Pons (tissue), 1 donor: ENCODE measurements around the gene PLEKHM1.
"Not testable (repeated sequence)": the region's sequence is repeated elsewhere in the genome, so short reads cannot be mapped to it uniquely, and the experiment has no call there.

Experiments used
- DNase-seq: peaks from one replicate; pipeline ENCODE4 v3.0.0-alpha.2; 2016; ENCODE audit warnings: low spot score

Gene PLEKHM1

DNA sequence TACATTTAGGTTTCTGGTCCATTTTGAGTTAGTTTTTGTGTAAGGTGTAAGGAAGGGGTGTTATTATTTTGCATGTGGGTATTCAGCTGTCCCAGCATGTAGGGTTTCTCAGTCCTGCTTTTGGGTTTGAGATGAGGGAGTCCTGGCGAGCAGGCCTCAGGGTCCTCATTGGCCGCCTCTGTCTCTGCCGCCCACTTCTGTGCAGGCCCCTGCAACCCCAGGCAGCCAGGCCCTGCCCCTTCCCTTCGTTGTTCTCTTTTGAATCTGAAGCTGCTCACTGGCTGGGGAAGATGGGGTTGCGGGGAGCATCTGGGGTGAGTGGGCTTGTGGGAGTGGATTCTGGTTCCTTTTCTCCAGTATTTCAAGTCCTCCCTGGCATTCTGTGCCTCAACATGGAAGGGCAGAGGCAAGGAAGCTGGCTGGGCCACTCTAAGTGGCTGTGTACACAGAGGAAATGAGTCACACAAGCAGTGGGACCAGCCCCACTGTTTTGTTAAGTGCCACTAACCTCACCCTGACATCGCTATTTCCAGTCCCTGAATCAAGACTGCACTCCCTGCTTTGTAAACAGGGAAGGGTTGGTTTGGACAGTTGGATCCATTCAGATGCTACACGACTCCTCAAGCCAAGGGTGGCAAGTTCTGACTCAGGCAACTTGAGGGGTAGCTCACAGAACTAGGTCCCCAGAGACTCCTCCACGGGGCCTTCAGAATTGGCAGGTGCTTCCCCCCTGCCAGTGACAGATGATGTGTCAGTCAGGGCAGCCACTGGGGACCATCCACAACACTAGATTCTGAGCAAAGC lies 28.8 kb downstream of the PLEKHM1 start:
- not testable (repeated sequence) for DNase-seq

DNA sequence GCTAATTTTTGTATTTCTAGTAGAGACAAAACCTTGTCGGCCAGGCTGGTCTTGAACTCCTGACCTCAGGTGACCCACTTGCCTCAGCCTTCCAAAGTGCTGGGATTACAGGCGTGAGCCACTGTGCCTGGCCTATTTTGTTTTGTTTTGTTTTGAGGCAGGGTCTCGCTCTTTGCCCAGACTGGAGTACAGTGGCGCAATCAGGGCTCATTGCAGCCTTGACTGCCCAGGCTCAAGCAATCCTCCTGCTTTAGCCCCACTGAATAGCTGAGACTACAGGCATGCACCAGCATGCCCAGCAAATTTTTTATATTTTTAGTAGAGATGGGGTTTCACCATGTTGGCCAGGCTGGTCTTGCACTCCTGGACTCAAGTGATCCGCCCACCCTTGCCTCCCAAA lies 30.1 kb downstream of the PLEKHM1 start:
- not testable (repeated sequence) for DNase-seq

- not testable (repeated sequence) for DNase-seq
Measured at GRCh38 chr17:45454341-45454740, 36.2 kb downstream of the PLEKHM1 start.

GRCh38 chr17:45453731-45454130 lies 36.8 kb downstream of the PLEKHM1 start:
- DNase-seq: not testable (repeated sequence)

GRCh38 chr17:45453225-45453534 lies 37.3 kb downstream of the PLEKHM1 start:
- DNase-seq: not testable (repeated sequence)

DNA sequence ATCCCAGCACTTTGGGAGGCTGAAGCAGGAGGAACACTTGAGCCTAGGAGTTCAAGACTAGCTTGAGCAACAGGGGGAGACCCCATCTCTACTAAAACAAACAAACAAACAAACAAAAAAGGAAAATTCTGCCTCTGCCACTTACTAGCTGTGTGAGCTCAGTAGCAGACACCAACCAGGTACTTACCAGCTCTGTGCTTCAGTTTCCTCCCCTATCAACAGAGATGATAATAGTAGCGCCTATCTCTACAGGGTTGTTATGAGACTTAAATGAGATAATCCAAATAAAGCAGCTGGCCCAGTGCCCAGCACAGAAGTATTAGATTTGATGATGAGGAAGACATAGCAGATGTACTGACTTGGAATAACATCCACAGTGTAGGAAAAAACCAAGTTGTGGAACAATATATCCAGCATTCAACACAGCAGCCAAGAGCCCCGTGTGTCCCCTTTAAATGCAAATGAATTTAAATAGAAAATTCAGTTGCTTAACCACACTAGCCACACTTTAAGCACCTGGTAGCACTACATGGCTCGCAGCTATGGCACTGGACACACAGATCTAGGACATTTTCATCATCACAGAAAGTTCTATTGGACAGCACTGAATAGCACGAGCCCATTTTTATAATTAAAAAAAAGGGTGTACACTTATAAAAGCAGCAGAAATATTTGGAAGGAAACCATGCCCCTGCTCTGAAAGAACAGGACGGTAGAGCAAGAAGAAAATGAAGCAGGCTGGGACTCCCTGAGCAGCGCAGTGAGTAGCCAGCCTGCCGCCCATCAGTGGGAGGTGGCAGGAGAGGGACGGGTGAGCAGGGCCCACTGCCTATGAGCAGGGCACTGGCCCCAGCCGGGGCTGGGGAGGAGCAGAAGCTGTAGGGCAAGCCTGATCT lies 37.9 kb downstream of the PLEKHM1 start:
- not testable (repeated sequence) for DNase-seq

GRCh38 chr17:45451660-45452059 lies 38.9 kb downstream of the PLEKHM1 start:
- not testable (repeated sequence) for DNase-seq

- DNase-seq: no peak
Measured at GRCh38 chr17:45451131-45451530, 39.4 kb downstream of the PLEKHM1 start.

GRCh38 chr17:45449708-45450329 lies 40.7 kb downstream of the PLEKHM1 start:
- not testable (repeated sequence) for DNase-seq

GRCh38 chr17:45449260-45449659 lies 41.3 kb downstream of the PLEKHM1 start:
- DNase-seq: not testable (repeated sequence)

GRCh38 chr17:45448483-45448882 lies 42.0 kb downstream of the PLEKHM1 start:
- not testable (repeated sequence) for DNase-seq

DNA sequence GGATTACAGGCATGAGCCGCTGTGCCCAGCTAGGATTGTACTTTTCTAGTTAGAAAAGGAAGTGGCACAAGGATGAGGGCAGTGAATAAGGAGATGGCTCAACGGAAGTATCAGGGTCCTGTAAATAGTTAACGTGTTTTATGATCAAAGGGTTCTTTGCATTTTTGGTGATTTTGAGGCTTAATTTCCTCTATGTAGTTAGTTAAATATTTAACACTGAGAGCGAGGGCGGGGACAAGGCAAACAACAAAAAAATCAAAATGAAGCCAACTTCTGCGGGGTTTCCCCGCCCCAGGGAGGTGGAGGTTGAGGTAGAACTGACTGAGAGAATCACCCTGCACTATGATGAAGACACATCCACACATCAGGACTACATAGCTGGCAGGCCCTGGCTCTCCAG lies 42.5 kb downstream of the PLEKHM1 start:
- DNase-seq: not testable (repeated sequence)

- not testable (repeated sequence) for DNase-seq
Measured at GRCh38 chr17:45447650-45448049, 42.9 kb downstream of the PLEKHM1 start.

DNA sequence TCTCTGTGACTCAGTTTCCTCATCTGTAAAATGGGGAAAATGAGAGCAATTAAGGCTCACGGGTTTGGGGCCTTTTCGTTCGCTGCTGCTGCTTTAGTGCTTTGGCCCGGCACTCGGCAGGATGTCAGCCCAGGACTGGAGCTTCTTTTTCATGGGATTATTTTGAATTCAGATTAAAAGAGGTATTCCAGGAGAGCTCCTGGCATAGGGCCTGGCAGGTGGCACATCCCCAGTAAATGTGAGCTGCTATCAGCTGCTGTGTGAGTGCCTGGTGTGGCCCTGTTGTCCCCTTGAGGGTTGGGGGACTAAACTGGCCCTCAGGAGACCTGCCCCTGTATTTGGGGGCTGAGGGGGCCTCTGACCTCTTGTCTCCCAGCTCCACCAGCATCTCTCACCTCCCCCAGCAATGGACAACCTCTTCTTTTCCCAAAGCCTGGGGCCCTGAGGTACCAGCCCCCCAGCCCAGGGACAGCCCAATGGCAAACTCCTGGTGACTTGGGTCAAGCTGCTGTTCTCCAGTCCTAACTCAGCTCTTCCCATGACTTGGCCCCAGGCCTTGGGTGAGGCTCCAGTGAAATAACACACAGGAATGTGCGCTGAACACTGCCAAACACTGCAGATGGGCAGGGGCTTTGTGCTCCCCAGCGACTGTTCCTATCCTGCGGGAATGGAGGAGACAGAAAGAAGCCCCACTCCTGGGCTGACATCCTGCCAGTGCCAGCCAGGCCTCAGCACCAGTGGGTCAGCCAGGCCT lies 43.5 kb downstream of the PLEKHM1 start:
- DNase-seq: not testable (repeated sequence)

GRCh38 chr17:45445901-45446743 lies 44.4 kb downstream of the PLEKHM1 start:
- not testable (repeated sequence) for DNase-seq

DNA sequence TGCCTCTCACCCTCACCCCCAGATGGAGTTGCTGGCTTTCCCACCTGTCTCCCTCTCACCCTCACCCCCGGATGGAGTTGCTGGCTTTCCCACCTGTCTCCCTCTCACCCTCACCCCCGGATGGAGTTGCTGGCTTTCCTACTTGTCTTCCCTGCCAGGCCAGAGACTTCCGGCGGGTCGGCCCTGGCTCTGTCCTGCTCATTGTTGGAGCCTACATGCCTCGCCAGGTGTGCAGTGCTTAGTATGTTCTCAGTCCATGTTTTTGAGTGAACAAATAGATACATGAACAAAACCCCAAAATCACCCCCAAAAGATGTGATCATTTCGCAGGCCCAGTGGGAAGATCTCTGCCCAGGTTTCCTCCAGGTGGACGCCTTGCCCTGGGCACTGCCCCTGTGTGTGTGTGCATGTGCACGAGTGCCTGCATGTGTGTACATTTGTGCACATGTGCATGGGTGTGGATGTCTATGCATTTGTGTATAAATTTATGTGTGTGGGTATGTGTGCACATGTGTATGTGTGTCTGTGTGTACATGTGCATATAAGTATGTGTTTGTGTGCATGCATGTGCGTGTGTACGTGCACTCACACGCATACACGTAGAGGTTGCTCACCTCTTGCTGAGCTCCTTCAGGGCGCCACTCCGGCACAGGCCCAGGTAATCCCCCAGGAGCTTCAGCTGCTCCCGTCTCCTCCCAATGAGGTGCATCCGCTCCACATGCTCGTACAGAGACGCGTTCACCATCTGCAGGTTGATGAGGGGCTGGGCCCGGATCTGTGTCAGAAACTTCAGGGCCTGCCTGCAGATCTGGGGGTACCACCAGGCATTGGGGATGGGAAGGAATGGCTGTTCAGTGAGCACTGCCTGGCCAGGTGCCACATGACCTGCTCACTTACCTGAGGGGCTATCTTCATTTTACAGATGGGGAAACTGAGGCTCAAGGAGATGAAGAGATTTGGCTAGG lies 45.4 kb downstream of the PLEKHM1 start:
- not testable (repeated sequence) for DNase-seq

DNA sequence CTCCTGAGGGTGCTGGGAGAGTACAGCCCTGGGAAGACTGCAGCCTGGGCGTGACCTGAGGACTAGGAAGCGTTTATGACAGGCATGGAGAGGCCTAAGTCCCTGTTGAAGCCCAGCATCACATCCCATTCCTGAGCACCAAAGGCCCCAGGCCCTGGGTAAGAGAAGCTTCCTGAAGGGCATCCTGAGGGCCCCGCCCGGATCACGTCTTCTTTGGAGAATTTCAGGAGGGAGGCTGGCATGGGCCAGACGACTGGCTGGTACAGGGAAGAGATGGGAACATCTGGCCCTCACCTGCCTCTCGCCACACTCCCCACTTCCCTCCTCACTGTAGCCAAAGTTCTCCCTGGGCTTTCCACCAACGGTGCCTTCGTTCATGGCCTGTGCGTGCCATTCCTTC lies 46.2 kb downstream of the PLEKHM1 start:
- DNase-seq: not testable (repeated sequence)

DNA sequence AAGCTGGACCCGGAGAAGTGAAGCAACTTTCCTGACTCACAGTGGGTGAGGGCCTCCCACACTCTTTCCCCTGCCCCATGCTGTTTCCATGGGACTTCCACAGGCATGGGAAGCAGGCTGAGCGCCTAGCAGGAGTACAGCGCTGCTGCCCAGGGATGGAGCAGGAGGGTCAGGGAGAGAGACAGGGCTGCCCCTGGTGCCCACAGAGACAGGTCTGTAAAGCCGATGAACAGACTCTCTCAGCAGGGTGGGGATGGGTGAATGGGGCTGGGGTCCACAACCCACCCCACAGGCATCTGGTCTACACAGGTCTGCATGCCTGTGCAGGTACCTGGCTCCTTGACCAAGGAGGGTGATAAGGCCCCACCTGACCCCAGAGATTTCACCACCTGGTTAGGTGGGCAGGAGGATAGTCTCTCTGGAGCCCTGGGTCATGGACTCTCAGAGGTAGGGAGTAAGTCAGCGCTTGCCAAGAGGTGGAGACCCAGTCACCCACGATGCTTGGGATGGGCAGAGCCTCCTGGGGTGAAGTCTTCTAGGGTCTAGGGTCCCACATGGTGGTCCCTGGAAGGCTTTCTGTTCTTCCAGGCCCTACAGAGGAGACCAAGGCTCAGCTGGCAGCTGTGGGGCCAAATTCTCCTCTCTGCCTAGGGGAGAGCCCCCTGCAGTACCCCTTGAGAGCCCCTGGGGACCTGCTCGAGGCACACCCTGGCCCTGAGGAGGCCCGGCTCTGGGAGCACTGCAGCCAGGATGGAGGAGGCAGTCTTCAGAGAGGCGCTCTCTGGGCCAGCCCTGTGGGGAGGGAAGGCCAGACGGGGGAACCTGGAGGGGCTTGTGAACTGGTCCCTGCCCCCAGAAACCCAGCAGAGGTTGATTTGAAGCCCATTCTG lies 46.9 kb downstream of the PLEKHM1 start:
- not testable (repeated sequence) for DNase-seq
